ENCODE measurements around the gene UAP1L1. TPM values are rescaled to one million over a fixed set of nuclear protein-coding genes. Genes with fewer than 3 reads are reported as not detected.

UAP1L1 gene
- total and polyA plus RNA-seq, 12 donors = 0.28 to 68.7 (median 15.1) TPM

DNA sequence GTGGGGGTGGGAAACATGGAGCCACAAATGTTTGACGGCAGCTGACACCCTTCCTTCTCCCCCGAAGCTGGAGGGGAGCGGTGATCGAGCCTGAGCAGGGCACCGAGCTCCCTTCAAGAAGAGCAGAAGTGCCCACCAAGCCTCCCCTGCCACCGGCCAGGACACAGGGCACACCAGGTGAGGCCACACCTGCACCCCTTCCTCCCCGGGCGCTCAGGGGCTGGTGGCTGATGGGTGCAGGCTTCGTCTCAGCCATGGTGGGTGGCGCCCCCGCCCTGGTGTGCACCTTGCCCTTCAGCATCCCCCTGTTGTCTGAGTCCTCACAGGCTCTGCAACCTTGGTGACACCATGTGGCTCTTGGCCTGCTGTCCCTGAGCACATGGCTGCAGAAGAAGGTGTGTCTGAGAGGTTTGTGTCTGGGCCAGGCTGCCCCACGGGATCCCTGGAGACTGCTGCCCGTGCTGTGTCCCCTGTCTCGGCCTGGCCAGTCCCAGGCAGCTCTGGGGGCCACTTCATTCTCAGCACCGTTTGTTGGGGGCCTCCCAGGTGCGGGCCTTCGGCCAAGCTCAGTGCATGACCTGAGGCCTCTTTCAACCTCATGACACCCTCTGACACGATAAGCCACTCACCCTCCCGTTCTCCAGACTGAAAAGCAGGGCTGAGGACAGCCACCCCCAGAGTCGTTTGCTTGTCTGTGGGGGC, 20.6 kb downstream of the UAP1L1 start:
- H3K36me3 ChIP-seq (replicated peaks in 1 of 2) = peaks cover 0 to 59% of the 10 kb centered on the region in 2 donors
- TF ChIP-seq, protein P1, sequence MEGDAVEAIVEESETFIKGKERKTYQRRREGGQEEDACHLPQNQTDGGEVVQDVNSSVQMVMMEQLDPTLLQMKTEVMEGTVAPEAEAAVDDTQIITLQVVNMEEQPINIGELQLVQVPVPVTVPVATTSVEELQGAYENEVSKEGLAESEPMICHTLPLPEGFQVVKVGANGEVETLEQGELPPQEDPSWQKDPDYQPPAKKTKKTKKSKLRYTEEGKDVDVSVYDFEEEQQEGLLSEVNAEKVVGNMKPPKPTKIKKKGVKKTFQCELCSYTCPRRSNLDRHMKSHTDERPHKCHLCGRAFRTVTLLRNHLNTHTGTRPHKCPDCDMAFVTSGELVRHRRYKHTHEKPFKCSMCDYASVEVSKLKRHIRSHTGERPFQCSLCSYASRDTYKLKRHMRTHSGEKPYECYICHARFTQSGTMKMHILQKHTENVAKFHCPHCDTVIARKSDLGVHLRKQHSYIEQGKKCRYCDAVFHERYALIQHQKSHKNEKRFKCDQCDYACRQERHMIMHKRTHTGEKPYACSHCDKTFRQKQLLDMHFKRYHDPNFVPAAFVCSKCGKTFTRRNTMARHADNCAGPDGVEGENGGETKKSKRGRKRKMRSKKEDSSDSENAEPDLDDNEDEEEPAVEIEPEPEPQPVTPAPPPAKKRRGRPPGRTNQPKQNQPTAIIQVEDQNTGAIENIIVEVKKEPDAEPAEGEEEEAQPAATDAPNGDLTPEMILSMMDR (IDR thresholded peaks at IDR 0.05) = no peak
- TF ChIP-seq POLR2A (IDR thresholded peaks at IDR 0.05) = no peak
- intact Hi-C loops (cut with DNase I) = no loop called here
- no peak for DNase-seq
- no peaks in the 10 kb centered on the region for H3K27me3 ChIP-seq
- H3K4me1 ChIP-seq (replicated peaks in 1 of 2) = no peaks in the 10 kb centered on the region
- H3K27ac ChIP-seq = no peak overlapping the region
- H3K9me3 ChIP-seq (replicated peaks in 1 of 3) = no peaks in the 10 kb centered on the region
- no peak overlapping the region for H3K4me3 ChIP-seq
- WGBS, 4 donors = 89 to 93% (median 90%) methylated on average over 10 to 20 of the region's 20 CpGs

DNA sequence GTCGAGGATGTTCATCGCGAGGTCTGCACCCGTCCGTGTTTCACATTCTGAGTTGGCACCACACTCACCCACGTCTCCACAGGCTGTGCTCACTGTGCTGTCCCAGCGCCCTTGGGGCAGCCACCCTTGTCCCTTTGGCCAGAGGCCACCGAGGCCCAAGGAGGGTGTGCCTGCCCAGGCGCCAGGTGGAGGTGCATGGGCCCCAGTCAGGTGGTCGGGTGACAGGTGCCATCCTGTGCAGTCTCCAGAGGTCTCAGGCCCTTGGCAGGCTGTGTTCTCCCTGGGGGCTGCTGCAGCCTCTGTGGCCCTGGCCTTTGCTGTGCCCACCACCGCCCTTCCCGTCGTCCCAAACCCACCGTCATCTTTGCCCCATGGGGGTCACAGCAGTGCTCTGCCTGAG, 21.9 kb downstream of the UAP1L1 start:
- no peak for TF ChIP-seq POLR2A (IDR thresholded peaks at IDR 0.05)
- TF ChIP-seq, protein P1 (IDR thresholded peaks at IDR 0.05) = no peak
- no peak for DNase-seq
- H3K4me1 ChIP-seq (replicated peaks in 1 of 2) = no peaks in the 10 kb centered on the region
- intact Hi-C loops (cut with DNase I) = no loop called here
- no peaks in the 10 kb centered on the region for H3K27me3 ChIP-seq
- 91 to 95% (median 92%) methylated on average over 11 to 14 of the region's 14 CpGs for WGBS, 4 donors
- no peak overlapping the region for H3K27ac ChIP-seq
- no peaks in the 10 kb centered on the region for H3K9me3 ChIP-seq (replicated peaks in 1 of 3)
- no peak overlapping the region for H3K4me3 ChIP-seq
- peaks cover 0 to 69% of the 10 kb centered on the region in 2 donors for H3K36me3 ChIP-seq (replicated peaks in 1 of 2)

DNA sequence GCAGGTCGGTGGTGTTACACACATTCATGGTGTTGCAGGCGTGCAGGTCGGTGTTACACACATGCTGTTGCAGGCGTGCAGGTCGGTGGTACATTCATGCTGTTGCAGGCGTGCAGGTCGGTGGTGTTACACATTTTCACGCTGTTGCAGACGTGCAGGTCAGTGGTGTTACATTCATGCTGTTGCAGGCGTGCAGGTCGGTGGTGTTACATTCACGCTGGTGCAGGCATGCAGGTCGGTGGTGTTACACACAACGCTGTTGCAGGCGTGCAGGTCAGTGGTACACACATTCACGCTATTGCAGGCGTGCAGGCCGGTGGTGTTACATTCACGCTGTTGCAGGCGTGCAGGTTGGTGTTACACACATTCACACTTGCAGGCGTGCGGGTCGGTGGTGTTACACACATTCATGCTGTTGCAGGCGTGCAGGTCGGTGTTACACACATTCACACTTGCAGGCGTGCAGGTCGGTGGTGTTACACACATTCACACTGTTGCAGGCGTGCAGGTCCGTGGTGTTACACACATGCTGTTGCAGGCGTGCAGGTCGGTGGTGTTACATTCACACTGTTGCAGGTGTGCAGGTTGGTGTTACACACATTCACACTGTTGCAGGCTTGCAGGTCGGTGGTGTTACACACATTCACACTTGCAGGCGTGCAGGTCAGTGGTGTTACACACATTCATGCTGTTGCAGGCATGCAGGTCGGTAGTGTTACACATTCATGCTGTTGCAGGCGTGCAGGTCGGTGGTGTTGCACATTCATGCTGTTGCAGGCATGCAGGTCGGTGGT, 26.1 kb downstream of the UAP1L1 start:
- no peak overlapping the region for H3K4me3 ChIP-seq
- H3K4me1 ChIP-seq (replicated peaks in 1 of 2) = no peaks in the 10 kb centered on the region
- peaks cover 0 to 84% of the 10 kb centered on the region in 2 donors for H3K36me3 ChIP-seq (replicated peaks in 1 of 2)
- no peak for DNase-seq
- H3K27ac ChIP-seq = no peak overlapping the region
- H3K9me3 ChIP-seq (replicated peaks in 1 of 3) = no peaks in the 10 kb centered on the region
- intact Hi-C loops (cut with DNase I) = no loop called here
- WGBS, 4 donors = 90 to 94% (median 92%) methylated on average over 29 to 37 of the region's 37 CpGs
- no peak for TF ChIP-seq POLR2A (IDR thresholded peaks at IDR 0.05)
- TF ChIP-seq, protein P1 (IDR thresholded peaks at IDR 0.05) = no peak
- H3K27me3 ChIP-seq = no peaks in the 10 kb centered on the region

DNA sequence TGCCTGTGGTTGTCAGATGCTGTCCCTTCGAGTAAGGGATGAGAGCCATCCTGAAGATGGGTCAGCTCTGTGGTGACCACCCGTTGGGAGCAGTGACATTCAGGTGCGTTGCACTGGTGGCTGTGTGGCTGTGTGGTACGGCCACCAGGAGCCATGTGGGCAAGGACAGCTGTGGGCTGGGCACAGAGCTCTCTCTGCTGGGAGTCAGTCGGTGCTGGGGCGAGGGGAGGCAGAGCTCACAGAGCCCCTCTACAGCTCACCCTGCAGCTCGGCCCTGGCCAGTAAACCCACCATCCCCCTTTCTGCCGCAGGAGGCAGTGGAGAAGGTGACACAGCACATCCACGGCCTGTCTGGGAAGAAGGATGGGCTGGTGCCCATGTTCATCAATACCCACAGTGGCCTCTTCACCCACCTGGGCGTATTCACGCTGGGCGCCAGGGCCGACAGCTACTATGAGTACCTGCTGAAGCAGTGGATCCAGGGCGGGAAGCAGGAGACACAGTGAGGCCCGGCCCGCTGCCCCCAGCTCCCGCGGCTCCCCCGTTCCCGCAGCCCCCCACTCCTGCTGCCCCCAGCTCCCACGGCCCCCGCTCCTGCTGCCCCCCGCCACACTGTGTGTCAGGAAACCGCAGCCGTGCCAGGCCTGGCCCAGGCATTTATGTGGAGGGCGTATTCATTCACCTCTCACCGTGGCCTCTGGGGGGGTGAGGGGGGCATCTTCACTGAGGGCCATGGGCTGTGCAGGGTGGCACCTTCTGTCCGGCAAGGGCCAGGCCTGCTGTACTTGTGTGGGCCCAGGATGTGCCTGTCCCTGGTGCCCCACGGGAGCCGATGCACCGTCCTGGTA, 28.7 kb downstream of the UAP1L1 start:
- Histone ChIP-seq H3K9me3 (replicated peaks in 1 of 3) (no peaks in the 10 kb centered on the region), H3K27ac (no peak overlapping the region), H3K27me3 (no peaks in the 10 kb centered on the region), H3K4me3 (no peak overlapping the region), H3K36me3 (replicated peaks in 1 of 2) (peaks cover 0 to 85% of the 10 kb centered on the region in 2 donors), H3K4me1 (replicated peaks in 1 of 2) (no peaks in the 10 kb centered on the region)
- no peak for TF ChIP-seq POLR2A (IDR thresholded peaks at IDR 0.05)
- TF ChIP-seq, protein P1 (IDR thresholded peaks at IDR 0.05) = no peak
- DNase-seq = no peak
- WGBS, 4 donors = 90 to 95% (median 92%) methylated on average over 4 to 31 of the region's 31 CpGs
- intact Hi-C loops (cut with DNase I) = no loop called here
